Smooth muscle cell (in vitro differentiated cells): ENCODE measurements around the gene CACNA1C. TPM values are rescaled to one million over a fixed set of nuclear protein-coding genes. Genes with fewer than 3 reads are reported as not detected.

Source experiments
- DNase-seq: peaks from one replicate; lab custom pipeline; 2025; ENCODE audit not compliant: unreplicated experiment; lab: John Stamatoyannopoulos, UW
- H2AFZ ChIP-seq: fragments of 200-600 bp; sonication (generic); 2 replicates; pipeline ENCODE4 v1.6.0; 2016; ENCODE audit warnings: antibody characterized with exemption, low read depth, mild to moderate bottlenecking
- H3F3A ChIP-seq: fragments of 200-600 bp; sonication (generic); 2 replicates; pipeline ENCODE4 v1.6.0; 2017; ENCODE audit warnings: antibody characterized with exemption, low read depth
- H3K27ac ChIP-seq: fragments of 200-600 bp; sonication (generic); 2 replicates; pipeline ENCODE4 v1.5.1; 2016; ENCODE audit warnings: low read depth, mild to moderate bottlenecking
- H3K27me3 ChIP-seq: fragments of 200-600 bp; sonication (generic); 2 replicates; pipeline ENCODE4 v1.6.1; 2016; ENCODE audit warnings: low read depth, mild to moderate bottlenecking
- H3K36me3 ChIP-seq: fragments of 200-600 bp; sonication (generic); 2 replicates; pipeline ENCODE4 v1.5.1; 2016; ENCODE audit warnings: low read depth
- H3K4me1 ChIP-seq: fragments of 200-600 bp; sonication (generic); 2 replicates; pipeline ENCODE4 v1.5.1; 2016; ENCODE audit warnings: low read depth
- H3K4me2 ChIP-seq: fragments of 200-600 bp; sonication (generic); 2 replicates; pipeline ENCODE4 v1.6.0; 2016; ENCODE audit warnings: mild to moderate bottlenecking
- H3K4me3 ChIP-seq: fragments of 200-600 bp; sonication (generic); 2 replicates; pipeline ENCODE4 v1.5.1; 2016; ENCODE audit warnings: mild to moderate bottlenecking
- H3K79me2 ChIP-seq: fragments of 200-600 bp; sonication (generic); 2 replicates; pipeline ENCODE4 v1.6.0; 2016; ENCODE audit warnings: low read depth, mild to moderate bottlenecking
- H3K9ac ChIP-seq: fragments of 200-600 bp; sonication (generic); 2 replicates; pipeline ENCODE4 v1.6.0; 2016; ENCODE audit warnings: low read depth
- H3K9me3 ChIP-seq: fragments of 200-600 bp; sonication (generic); replicated peaks from 2 replicates; pipeline ENCODE4 v1.5.1; 2016; ENCODE audit warnings: low read depth
- H4K20me1 ChIP-seq: fragments of 200-600 bp; sonication (generic); 2 replicates; pipeline ENCODE4 v1.6.0; 2016; ENCODE audit warnings: low read depth
- WGBS: methylation state at CpG from one replicate; pipeline ENCODE4 v1.1.7; 2016; ENCODE audit warnings: low lambda C conversion rate; 5-methylcytosine and 5-hydroxymethylcytosine counted together
- polyA plus RNA-seq: library from polyadenylated mRNA; unstranded; fragments of >200 nt; fragmentation: Nextera tagmentation; extraction: Ambion mirVana; gene quantifications from 2 replicates; pipeline ENCODE4 v1.2.1, GENCODE V29; 2016
- total RNA-seq: library from RNA; depleted of rRNA; stranded (reverse); fragments of >200 nt; gene quantifications from 2 replicates; pipeline ENCODE4 v1.2.3, GENCODE V29; 2014
- TF ChIP-seq, protein P1 (sequence below): fragments of 200-600 bp; sonication (generic); IDR thresholded peaks from 2 replicates; pipeline ENCODE4 v1.5.1; 2017; ENCODE audit warnings: borderline replicate concordance, mild to moderate bottlenecking, antibody characterized with exemption; ENCODE audit not compliant: insufficient read depth, poor library complexity, severe bottlenecking

The CACNA1C gene
- total and polyA plus RNA-seq, 2 experiments from 2014 or later, result 1.6 to 4.5 TPM

DNA sequence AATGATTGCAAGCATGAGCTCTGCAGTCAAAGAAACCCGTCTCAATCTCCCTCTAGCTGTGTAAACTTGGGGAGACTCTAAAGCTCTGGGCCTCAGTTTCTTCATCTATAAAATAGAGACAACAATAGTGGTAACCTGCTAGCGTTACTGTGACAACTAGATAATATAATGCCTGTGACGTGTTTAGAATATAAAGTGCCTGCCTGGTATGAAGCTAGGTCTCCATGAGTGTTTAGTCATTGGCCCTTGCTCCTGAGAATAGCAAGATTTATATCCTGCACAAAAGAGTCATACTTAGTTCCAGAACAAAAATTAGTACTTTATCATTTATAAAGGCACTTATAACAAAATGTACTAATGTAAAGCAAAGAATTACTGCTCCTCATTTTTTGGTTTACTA lies 39.7 kb upstream of the CACNA1C start:
- H3K9me3 ChIP-seq, result no peaks in the 10 kb centered on the region
- no peak overlapping the region for H3K4me2 ChIP-seq
- no peaks in the 10 kb centered on the region for H4K20me1 ChIP-seq
- H3K27ac ChIP-seq, result peak overlapping the region; percentile 34
- no peak overlapping the region for H3K9ac ChIP-seq
- WGBS, result 74% methylated on average over 3 of the region's 3 CpGs
- H2AFZ ChIP-seq, result peak overlapping the region; percentile 28
- no peaks in the 10 kb centered on the region for H3K79me2 ChIP-seq
- no peak overlapping the region for H3K4me3 ChIP-seq
- no peaks in the 10 kb centered on the region for H3K36me3 ChIP-seq
- H3K27me3 ChIP-seq, result no peaks in the 10 kb centered on the region
- TF ChIP-seq, protein P1, sequence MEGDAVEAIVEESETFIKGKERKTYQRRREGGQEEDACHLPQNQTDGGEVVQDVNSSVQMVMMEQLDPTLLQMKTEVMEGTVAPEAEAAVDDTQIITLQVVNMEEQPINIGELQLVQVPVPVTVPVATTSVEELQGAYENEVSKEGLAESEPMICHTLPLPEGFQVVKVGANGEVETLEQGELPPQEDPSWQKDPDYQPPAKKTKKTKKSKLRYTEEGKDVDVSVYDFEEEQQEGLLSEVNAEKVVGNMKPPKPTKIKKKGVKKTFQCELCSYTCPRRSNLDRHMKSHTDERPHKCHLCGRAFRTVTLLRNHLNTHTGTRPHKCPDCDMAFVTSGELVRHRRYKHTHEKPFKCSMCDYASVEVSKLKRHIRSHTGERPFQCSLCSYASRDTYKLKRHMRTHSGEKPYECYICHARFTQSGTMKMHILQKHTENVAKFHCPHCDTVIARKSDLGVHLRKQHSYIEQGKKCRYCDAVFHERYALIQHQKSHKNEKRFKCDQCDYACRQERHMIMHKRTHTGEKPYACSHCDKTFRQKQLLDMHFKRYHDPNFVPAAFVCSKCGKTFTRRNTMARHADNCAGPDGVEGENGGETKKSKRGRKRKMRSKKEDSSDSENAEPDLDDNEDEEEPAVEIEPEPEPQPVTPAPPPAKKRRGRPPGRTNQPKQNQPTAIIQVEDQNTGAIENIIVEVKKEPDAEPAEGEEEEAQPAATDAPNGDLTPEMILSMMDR, result no peak
- H3K4me1 ChIP-seq, result peaks cover 8% of the 10 kb centered on the region
- H3F3A ChIP-seq, result peaks cover 4% of the 10 kb centered on the region
- no peak for DNase-seq

DNA sequence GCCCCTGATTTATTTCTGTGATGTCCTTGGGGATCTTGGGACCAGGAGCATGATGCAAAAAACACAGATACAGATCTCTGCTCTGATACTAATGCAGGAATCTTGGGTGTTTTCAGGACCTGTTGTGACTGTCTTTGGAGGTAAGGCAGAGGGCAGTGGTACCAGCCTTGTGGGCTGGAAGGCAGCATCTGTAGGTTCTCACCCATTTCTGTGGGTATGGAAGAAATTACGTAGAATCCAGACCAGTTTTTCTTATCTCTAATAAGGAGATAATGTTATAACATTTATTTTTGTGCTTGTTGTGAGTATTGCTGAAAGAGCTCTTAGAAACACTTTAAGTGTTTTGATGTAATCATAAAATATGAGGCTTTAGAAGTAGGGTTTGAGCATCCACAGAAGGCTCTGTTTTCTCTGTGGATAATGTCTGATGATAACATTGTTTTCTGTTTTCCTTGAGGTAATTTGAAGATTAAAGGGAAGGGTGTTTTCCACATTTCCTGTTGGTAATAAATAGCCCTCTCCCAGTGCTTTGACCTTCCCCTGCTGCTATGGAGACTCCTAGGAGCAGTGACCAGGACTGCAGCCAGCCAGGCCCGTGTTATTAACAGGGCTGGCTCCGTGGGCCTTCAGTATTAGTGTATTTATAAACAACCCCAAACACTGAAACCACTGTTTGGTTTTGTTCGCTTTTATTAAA lies 39.1 kb upstream of the CACNA1C start:
- peaks cover 4% of the 10 kb centered on the region for H3F3A ChIP-seq
- no peak overlapping the region for H3K4me3 ChIP-seq
- H3K36me3 ChIP-seq, result no peaks in the 10 kb centered on the region
- H3K9me3 ChIP-seq, result no peaks in the 10 kb centered on the region
- H3K4me1 ChIP-seq, result peaks cover 9% of the 10 kb centered on the region
- no peaks in the 10 kb centered on the region for H3K27me3 ChIP-seq
- peak overlapping the region; percentile 28 for H2AFZ ChIP-seq
- H3K27ac ChIP-seq, result peak overlapping the region; percentile 34
- TF ChIP-seq, protein P1, result no peak
- no peaks in the 10 kb centered on the region for H3K79me2 ChIP-seq
- 11% methylated on average over 4 of the region's 4 CpGs for WGBS
- H3K9ac ChIP-seq, result no peak overlapping the region
- no peak for DNase-seq
- no peaks in the 10 kb centered on the region for H4K20me1 ChIP-seq
- peak overlapping the region; percentile 37 for H3K4me2 ChIP-seq

DNA sequence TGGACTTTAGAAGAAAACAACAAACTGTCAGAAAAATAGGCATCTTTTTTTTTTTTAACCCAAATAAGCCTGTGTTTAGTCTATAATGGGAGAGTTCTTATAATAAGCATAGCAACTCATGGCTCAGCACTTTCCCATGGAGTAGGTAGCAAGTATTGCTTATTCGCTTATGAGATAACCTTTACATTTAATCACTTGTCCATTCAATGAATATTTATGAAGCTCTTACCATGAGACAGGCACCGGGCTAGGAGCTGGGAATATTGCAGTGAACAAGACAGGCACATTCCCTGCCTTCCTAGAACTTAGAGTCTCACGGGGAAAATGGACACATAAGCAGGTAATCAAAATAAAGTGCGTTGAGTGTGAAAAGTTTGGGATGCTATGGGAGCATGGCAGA lies 38.6 kb upstream of the CACNA1C start:
- WGBS, result 86% methylated on average over 4 of the region's 4 CpGs
- Histone ChIP-seq H3F3A (peaks cover 4% of the 10 kb centered on the region), H3K4me3 (no peak overlapping the region), H3K9me3 (no peaks in the 10 kb centered on the region), H3K4me2 (peak overlapping the region; percentile 37), H2AFZ (peak overlapping the region; percentile 28), H3K9ac (no peak overlapping the region), H3K27ac (peak overlapping the region; percentile 34), H3K79me2 (no peaks in the 10 kb centered on the region), H3K27me3 (no peaks in the 10 kb centered on the region), H3K36me3 (no peaks in the 10 kb centered on the region), H3K4me1 (peaks cover 9% of the 10 kb centered on the region), H4K20me1 (no peaks in the 10 kb centered on the region)
- TF ChIP-seq, protein P1, result no peak
- no peak for DNase-seq
